Sigmoid colon (tissue), 4 donors: ENCODE measurements around the gene PTMA.

ENCODE experiments used
- CTCF ChIP-seq, 4 experiments: fragments of 450-650 bp in 3 of 4; fragments of 200-600 bp in 1 of 4; IDR thresholded peaks; one replicate each; pipeline ENCODE4 v1.5.1; 2016 to 2019; ENCODE audit warnings: antibody characterized with exemption in 4 of 4, mild to moderate bottlenecking in 3 of 4, moderate library complexity in 2 of 4
- EP300 ChIP-seq, 4 donors: sonication (generic); formaldehyde crosslinking; IDR thresholded peaks; one replicate each; pipeline ENCODE4 v1.6.1; 2017; ENCODE audit warnings: antibody characterized with exemption in 4 of 4
- POLR2A ChIP-seq, 2 donors: fragments of 450-650 bp; IDR thresholded peaks; one replicate each; pipeline ENCODE4 v1.6.1; 2016; ENCODE audit warnings: antibody characterized with exemption in 2 of 2, mild to moderate bottlenecking in 2 of 2, moderate library complexity in 2 of 2
- POLR2AphosphoS5 ChIP-seq, 4 donors: sonication (generic); formaldehyde crosslinking; IDR thresholded peaks; one replicate each; pipeline ENCODE4 v1.6.1; 2017; ENCODE audit warnings: antibody characterized with exemption in 4 of 4

- TF ChIP-seq CTCF (IDR thresholded peaks at IDR 0.05) = no peak
- TF ChIP-seq POLR2A (IDR thresholded peaks at IDR 0.05) = no peak
- no peak for TF ChIP-seq POLR2AphosphoS5 (IDR thresholded peaks at IDR 0.05)
- no peak for TF ChIP-seq EP300 (IDR thresholded peaks at IDR 0.05)
Observed at GRCh38 chr2:231716666-231717280, 8.4 kb downstream of the PTMA start.
